HepG2 (cell line): ENCODE results near the gene ABCA4.

Source experiments
- DR1 ChIP-seq: sonication (generic); formaldehyde crosslinking; IDR thresholded peaks from 2 replicates; pipeline ENCODE4 v1.8.0; 2021; ENCODE audit warnings: mild to moderate bottlenecking, missing genetic modification reagents, inconsistent platforms
- FIP1L1 ChIP-seq: fragments of 200-400 bp; formaldehyde crosslinking; IDR thresholded peaks from 2 replicates; pipeline ENCODE4 v1.6.1; 2018; ENCODE audit warnings: low read depth, mild to moderate bottlenecking, low read length, moderate library complexity, borderline replicate concordance; ENCODE audit not compliant: insufficient read depth
- FOXA1 ChIP-seq, 2 experiments: fragments of 450-650 bp in 1 of 2; sonication (generic) in 1 of 2; formaldehyde crosslinking in 1 of 2; IDR thresholded peaks; 2 replicates each; pipeline versions ENCODE4 v1.4.0 to v1.6.1; 2016 to 2020; ENCODE audit warnings: missing genetic modification reagents in 1 of 2
- GTF2F1 ChIP-seq: fragments of 150-350 bp; IDR thresholded peaks from 2 replicates; pipeline ENCODE4 v1.6.1; 2014; ENCODE audit warnings: low read length
- NFATC3 ChIP-seq: sonication (generic); formaldehyde crosslinking; IDR thresholded peaks from 2 replicates; pipeline ENCODE4 v1.5.1; 2020; ENCODE audit warnings: mild to moderate bottlenecking, missing genetic modification reagents
- NPAS2 ChIP-seq: sonication (generic); formaldehyde crosslinking; IDR thresholded peaks from 2 replicates; pipeline ENCODE4 v1.8.0; 2022; ENCODE audit warnings: mild to moderate bottlenecking, missing genetic modification reagents, borderline replicate concordance
- SAFB2 ChIP-seq: sonication (generic); formaldehyde crosslinking; IDR thresholded peaks from 2 replicates; pipeline ENCODE4 v1.5.1; 2020; ENCODE audit warnings: missing genetic modification reagents, low read depth, mild to moderate bottlenecking, borderline replicate concordance
- SUZ12 ChIP-seq: fragments of 150-350 bp; IDR thresholded peaks from 2 replicates; pipeline ENCODE4 v1.6.1; 2014; ENCODE audit warnings: low read depth, low read length
- ZFP41 ChIP-seq: sonication (generic); formaldehyde crosslinking; IDR thresholded peaks from 2 replicates; pipeline ENCODE4 v1.4.0; 2020; ENCODE audit warnings: mild to moderate bottlenecking, missing genetic modification reagents, borderline replicate concordance
- ZNF782 ChIP-seq: sonication (generic); formaldehyde crosslinking; IDR thresholded peaks from 2 replicates; pipeline ENCODE4 v1.4.0; 2020; ENCODE audit warnings: missing genetic modification reagents, mild to moderate bottlenecking, borderline replicate concordance
- TF ChIP-seq, protein P1 (sequence below): sonication (generic); formaldehyde crosslinking; IDR thresholded peaks from 2 replicates; pipeline ENCODE4 v1.4.0; 2020; ENCODE audit warnings: missing genetic modification reagents
- TF ChIP-seq, protein P2 (sequence below): sonication (generic); formaldehyde crosslinking; conservative IDR thresholded peaks from 2 replicates; pipeline ENCODE4 v1.4.0; 2020; ENCODE audit warnings: mild to moderate bottlenecking, missing genetic modification reagents, moderate library complexity
- TF ChIP-seq, protein P3 (sequence below), 2 experiments: IDR thresholded peaks; 2 replicates each; pipeline ENCODE4 v1.6.1; 2011 to 2012; ENCODE audit warnings: low read length in 2 of 2, borderline replicate concordance in 1 of 2, low read depth in 1 of 2, mild to moderate bottlenecking in 1 of 2, moderate library complexity in 1 of 2

DNA sequence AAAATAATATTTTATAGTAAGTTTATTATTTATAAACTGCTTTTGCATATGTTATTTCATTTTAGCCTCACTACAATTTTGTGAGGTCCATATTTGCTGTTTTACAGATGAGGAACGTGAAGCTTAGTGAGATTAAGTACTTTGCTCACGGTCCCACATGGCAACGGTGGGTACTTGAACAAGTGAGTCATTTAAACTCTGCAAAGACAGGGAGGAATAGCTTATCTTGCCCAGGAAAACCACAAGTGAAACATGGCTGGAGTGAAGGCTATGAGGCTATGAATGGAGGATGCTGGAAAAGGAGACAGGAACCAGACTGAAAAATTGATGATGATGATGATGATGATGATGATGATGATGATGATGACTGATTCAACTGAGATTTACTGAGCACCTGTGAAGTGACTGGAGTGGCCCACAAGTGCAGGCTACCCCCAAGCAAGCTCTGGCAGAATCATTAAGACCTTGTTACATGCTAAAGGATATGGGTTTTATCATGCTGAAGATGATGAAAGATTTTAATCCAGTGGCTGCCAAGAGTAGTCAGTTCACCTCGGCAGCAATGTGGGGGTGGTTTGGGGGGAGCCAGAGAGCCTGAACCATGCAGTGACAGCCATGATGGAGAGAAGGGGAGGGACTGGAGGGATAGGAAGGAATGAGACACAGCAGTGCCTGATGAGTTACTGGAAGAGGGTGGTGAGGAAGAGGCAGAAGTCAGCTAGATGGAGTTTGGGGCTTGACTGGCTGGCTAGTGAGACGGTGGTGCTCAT, 1.4 kb upstream of the ABCA4 start:
- TF ChIP-seq NFATC3 (CRISPR knock-in tag): no peak
- TF ChIP-seq, protein P1, sequence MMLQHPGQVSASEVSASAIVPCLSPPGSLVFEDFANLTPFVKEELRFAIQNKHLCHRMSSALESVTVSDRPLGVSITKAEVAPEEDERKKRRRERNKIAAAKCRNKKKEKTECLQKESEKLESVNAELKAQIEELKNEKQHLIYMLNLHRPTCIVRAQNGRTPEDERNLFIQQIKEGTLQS (CRISPR knock-in tag): no peak
- no peak for TF ChIP-seq SUZ12
- TF ChIP-seq, protein P2, sequence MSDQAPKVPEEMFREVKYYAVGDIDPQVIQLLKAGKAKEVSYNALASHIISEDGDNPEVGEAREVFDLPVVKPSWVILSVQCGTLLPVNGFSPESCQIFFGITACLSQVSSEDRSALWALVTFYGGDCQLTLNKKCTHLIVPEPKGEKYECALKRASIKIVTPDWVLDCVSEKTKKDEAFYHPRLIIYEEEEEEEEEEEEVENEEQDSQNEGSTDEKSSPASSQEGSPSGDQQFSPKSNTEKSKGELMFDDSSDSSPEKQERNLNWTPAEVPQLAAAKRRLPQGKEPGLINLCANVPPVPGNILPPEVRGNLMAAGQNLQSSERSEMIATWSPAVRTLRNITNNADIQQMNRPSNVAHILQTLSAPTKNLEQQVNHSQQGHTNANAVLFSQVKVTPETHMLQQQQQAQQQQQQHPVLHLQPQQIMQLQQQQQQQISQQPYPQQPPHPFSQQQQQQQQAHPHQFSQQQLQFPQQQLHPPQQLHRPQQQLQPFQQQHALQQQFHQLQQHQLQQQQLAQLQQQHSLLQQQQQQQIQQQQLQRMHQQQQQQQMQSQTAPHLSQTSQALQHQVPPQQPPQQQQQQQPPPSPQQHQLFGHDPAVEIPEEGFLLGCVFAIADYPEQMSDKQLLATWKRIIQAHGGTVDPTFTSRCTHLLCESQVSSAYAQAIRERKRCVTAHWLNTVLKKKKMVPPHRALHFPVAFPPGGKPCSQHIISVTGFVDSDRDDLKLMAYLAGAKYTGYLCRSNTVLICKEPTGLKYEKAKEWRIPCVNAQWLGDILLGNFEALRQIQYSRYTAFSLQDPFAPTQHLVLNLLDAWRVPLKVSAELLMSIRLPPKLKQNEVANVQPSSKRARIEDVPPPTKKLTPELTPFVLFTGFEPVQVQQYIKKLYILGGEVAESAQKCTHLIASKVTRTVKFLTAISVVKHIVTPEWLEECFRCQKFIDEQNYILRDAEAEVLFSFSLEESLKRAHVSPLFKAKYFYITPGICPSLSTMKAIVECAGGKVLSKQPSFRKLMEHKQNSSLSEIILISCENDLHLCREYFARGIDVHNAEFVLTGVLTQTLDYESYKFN: no peak
- TF ChIP-seq DR1: no peak
- no peak for TF ChIP-seq NPAS2 (CRISPR knock-in tag)
- no peak for TF ChIP-seq ZFP41
- no peak for TF ChIP-seq GTF2F1
- no peak for TF ChIP-seq SAFB2
- no peak for TF ChIP-seq FOXA1 (IDR thresholded peaks at IDR 0.05)
- TF ChIP-seq FOXA1 (CRISPR knock-in tag; IDR thresholded peaks at IDR 0.05): no peak
- TF ChIP-seq ZNF782 (CRISPR knock-in tag): no peak
- TF ChIP-seq, protein P3, sequence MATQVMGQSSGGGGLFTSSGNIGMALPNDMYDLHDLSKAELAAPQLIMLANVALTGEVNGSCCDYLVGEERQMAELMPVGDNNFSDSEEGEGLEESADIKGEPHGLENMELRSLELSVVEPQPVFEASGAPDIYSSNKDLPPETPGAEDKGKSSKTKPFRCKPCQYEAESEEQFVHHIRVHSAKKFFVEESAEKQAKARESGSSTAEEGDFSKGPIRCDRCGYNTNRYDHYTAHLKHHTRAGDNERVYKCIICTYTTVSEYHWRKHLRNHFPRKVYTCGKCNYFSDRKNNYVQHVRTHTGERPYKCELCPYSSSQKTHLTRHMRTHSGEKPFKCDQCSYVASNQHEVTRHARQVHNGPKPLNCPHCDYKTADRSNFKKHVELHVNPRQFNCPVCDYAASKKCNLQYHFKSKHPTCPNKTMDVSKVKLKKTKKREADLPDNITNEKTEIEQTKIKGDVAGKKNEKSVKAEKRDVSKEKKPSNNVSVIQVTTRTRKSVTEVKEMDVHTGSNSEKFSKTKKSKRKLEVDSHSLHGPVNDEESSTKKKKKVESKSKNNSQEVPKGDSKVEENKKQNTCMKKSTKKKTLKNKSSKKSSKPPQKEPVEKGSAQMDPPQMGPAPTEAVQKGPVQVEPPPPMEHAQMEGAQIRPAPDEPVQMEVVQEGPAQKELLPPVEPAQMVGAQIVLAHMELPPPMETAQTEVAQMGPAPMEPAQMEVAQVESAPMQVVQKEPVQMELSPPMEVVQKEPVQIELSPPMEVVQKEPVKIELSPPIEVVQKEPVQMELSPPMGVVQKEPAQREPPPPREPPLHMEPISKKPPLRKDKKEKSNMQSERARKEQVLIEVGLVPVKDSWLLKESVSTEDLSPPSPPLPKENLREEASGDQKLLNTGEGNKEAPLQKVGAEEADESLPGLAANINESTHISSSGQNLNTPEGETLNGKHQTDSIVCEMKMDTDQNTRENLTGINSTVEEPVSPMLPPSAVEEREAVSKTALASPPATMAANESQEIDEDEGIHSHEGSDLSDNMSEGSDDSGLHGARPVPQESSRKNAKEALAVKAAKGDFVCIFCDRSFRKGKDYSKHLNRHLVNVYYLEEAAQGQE (IDR thresholded peaks at IDR 0.05; ENCODE audit: borderline replicate concordance in 1 of 2, low read depth in 1 of 2, low read length in 2 of 2): no peak
- TF ChIP-seq FIP1L1: no peak
